Transverse colon (tissue), 4 donors: Measurements from ENCODE around the gene SSR3.

Experiments
- CTCF ChIP-seq, 5 experiments: fragments of 200-600 bp in 3 of 5; fragments of 450-650 bp in 2 of 5; sonication (generic) in 3 of 5; IDR thresholded peaks; 1 replicate in 2 of 5; 2 replicates in 3 of 5; pipeline ENCODE4 v1.5.1; 2016 to 2017; ENCODE audit warnings: antibody characterized with exemption in 5 of 5, inconsistent platforms in 3 of 5, mild to moderate bottlenecking in 2 of 5, moderate library complexity in 1 of 5
- EP300 ChIP-seq: sonication (generic); formaldehyde crosslinking; IDR thresholded peaks from one replicate; pipeline ENCODE4 v1.6.1; 2017; ENCODE audit warnings: antibody characterized with exemption, low read depth
- POLR2A ChIP-seq: fragments of 450-650 bp; IDR thresholded peaks from one replicate; pipeline ENCODE4 v1.6.1; 2016; ENCODE audit warnings: antibody characterized with exemption, mild to moderate bottlenecking, moderate library complexity
- POLR2AphosphoS5 ChIP-seq, 3 donors: sonication (generic); formaldehyde crosslinking; IDR thresholded peaks; one replicate each; pipeline ENCODE4 v1.6.1; 2016; ENCODE audit warnings: antibody characterized with exemption in 3 of 3

- TF ChIP-seq CTCF (IDR thresholded peaks at IDR 0.05) (no peak), POLR2A (no peak), POLR2AphosphoS5 (IDR thresholded peaks at IDR 0.05) (no peak), EP300 (no peak)
Observed at GRCh38 chr3:156519758-156520162, 35.2 kb downstream of the SSR3 start.
